NCI-H524 (cell line): ENCODE results near the gene CLIC5.
"Not testable (repeated sequence)": the region's sequence is repeated elsewhere in the genome, so short reads cannot be mapped to it uniquely, and the experiment has no call there.

Experiments
- DNase-seq, 2 experiments: peaks; one replicate each; lab custom pipeline; 2025; lab: John Stamatoyannopoulos, UW

CLIC5 gene

GRCh38 chr6:45927421-45928320, 88.0 kb downstream of the CLIC5 start:
- no peak for DNase-seq

DNA sequence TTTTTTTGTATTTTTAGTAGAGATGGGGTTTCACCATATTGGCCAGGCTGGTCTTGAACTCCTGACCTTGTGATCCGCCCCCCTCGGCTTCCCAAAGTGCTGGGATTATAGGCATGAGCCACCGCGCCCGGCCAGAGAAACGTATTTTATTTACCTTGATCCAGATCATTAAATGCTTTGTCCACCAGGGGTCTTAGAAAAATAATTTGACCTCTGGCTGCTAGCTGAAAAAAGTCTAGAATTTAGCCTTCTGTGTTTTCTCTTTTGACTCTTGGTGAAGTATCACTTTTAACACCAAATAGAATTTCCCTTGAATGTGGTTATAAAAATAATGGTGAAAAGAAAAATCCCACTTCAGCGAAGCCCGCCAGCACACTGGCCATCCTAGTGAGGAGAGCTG, 89.2 kb downstream of the CLIC5 start:
- not testable (repeated sequence) for DNase-seq

GRCh38 chr6:45924763-45925342, 90.8 kb downstream of the CLIC5 start:
- DNase-seq, result no peak

GRCh38 chr6:45923831-45924391, 91.7 kb downstream of the CLIC5 start:
- no peak for DNase-seq

DNA sequence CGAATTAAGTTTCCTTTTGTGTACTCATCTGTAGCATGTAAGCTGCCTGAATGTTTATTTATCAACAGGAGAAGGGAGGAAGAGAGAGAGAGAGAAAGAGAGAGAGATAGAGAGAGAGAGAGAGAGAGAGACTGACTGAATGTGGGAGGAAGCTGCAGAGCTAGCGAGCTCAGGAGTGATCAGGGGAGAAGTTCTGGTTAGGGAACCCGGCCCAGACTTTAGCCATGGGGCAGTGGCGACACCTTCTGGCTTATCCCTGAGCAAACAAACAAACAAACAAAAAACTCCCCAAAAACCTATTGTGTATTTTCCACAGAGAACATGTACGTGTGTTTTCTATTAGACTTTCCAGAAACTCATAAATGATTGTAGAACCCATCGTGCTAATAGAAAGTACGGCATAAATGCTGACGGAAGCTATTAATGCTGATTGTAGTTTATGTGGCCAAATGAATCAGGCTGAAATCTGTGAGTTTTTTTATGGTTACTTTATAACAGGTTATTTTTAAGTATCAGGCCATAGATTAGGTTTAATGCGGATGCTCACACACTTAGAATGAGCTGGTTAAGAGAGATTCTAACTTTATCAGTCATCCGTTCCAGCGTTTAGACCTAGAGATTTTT, 92.8 kb downstream of the CLIC5 start:
- peak; percentile 8 to 50 for DNase-seq

DNA sequence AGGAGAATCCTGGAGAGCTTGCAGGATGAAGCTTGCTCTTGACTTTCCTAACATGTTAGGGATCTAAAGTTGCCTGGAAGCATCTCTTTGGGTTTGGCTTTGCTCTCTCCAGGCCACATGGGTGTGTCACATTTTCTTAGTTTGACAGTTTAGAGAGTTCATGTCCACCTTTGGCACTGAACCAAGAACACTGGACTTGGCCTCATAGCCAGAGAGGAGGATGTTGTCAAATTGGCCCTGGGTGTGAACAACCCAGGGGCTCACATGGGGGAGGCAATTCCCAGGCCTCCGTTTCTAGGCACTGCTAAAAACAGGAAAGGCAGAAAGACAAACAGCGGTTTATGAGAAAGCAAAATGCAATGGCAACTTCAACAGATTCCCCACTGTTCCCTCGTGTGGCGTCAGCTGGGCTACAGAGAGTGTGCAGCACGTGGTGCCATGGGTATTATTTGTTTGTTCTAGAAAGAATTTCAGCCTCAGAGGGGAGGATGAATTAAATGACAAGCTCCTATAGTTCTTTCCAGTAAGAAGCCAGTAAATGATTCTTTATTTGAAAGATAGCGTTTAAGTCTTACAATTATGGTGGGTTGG, 93.9 kb downstream of the CLIC5 start:
- DNase-seq, result no peak

DNA sequence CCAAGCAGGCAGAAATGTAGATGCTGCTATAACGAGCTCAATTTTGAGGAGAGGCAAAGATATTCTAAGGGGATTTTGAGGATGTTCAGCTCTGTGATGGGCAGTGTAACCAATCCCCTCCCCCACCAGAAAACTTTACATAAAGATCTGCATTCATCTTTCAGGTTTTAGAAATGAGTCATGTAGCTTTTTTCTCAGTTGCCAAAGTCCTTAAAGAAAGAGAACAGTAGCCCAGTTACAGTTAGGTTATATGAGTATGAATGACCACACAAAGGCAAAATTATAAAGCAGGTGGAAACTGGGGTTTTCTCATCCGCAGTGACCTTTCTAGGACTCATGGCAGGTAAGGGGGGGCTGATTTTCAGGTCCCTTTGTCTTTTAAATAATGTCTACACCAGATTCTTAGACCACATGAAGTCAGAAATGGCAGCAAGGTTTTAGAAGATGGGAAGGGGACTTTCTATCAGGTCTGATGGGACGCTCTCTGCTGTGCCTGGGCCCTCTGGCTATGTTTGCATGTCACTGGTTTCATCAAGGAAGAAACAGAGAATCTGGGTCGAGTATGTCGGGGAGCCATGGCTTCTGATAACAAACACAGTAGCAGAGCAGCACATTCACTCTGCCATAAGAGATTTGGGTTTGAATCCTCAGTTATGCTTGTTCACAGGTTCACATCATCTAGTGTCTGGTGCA, 94.7 kb downstream of the CLIC5 start:
- DNase-seq, result no peak

DNA sequence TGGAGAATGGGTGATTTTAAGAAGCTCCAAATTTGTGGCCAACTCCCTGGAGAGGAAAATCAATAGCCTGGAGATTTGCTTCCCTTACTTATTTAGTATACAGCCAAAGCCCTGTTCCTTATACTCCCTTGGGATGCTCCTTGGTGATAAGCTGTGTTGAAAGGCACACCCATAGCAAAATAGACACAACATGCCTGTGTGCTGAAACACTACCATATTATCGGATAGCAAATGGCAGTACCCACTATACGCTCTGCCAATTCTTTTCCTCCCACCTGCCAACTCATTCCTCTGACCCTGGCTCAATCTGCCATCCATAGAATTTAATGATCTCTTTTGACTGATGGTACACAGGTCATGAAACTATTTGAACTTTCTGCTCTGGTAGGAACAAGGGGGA, 98.2 kb downstream of the CLIC5 start:
- no peak for DNase-seq

DNA sequence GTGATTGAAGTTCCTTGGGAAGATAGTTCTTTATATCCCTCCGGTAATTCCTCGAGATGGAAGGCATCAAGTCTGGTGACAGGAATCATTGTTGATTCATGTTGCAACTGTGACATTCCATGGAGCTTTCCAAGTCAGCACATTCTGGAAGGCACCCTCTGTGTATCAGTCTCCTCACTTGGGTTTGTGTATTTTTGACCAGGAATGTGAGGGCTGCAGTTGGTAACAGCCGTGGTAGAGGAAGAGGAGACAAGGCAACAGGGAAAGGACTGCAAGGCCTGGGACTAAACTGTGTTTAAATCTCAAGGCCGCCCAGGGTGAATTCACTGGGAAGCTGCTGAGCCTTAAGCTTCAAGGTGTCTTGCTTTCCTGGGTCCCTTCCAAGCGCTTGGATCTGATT, 99.0 kb downstream of the CLIC5 start:
- no peak for DNase-seq

DNA sequence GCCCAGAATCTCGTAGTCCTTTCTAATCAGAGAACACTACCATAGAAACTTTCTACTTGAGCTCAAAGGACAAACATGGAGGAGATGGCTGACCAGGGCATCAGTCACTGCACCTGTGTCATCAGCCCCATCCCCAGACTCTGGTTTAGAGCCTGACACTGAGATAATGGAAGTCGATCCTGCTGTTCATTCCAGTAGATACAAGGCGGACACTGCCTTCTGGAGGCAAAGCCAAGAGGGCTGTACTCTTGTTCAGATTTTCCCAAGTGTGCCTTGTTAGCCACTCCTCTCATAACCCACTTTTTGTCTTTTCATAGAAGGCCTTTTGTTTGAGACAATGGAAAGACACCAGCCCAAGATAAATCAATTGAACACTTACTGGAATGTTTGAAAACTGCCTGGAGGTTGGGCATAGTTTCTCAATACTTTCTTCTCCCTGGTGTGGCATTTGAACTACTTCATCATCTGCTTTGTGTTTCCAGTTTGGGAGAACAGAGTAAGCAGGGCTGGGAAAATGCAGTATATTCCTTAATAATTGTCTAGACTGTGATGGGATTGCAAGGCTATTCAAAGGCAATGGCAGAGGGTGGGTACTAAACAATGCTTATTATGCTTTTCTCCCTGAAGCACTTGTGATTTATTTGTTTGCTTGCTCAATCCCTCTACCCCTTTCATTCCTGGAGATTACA, 99.7 kb downstream of the CLIC5 start:
- no peak for DNase-seq

DNA sequence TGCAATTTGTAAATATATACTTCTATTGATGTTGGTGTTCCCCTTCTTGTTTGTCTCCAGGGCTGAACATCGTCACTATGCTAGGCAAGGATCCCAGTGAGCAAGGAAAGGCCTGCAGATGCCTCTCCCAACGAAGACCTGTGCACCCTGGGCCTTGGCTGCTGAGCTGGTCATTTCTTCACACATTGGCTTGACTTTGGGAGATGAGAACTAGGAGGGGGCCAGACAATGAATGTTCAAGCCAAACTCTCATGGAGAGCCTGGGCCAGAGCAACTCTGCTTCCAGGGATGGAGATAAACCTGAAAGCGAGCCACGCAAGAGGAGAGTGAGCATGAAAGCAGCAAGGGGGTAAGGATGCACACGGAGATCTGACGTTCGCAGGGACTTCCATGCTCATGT, 104.0 kb downstream of the CLIC5 start:
- no peak for DNase-seq

DNA sequence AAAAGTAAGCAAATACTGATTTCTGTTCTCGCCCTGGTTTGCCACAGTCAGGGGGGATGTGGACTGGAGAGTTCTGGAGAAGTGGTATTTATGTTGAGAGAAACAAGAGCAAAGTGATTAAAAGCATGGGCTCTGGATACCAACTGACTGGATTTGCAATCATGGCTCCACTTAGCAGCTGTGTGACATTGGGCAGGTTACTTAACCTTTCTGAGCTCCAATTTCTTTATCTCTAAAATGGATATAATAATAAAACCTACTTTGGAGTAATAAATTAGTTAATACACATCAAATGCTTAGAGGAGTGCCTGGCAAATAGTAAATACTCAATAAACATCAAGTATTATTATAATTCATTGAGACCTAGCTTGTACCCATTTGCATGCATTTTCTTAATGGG, 111.7 kb downstream of the CLIC5 start:
- DNase-seq, result no peak

DNA sequence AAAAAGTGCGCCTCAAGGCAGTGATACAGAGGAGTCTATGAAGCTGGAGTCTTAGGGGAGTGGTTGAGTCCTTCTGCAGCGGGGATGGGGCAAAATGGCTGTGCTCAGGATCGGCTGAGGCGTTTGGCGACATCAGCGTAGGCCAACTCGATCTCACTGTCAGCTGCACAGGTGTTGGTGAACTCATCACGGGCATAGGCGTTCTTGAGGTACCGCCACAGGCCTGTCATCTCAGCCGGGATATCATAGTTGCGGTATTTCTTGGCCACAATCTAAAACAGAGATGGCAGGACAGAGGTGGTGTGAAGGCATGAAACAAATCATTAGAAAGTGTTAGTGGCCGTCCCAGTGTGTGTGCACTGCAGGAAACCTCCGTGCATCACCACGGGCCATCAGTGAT, 112.7 kb downstream of the CLIC5 start:
- DNase-seq, result no peak

GRCh38 chr6:45901767-45902650, 113.7 kb downstream of the CLIC5 start:
- DNase-seq, result no peak

- no peak for DNase-seq
These were observed 114.6 kb downstream of the CLIC5 start for GRCh38 chr6:45900808-45901752.

DNA sequence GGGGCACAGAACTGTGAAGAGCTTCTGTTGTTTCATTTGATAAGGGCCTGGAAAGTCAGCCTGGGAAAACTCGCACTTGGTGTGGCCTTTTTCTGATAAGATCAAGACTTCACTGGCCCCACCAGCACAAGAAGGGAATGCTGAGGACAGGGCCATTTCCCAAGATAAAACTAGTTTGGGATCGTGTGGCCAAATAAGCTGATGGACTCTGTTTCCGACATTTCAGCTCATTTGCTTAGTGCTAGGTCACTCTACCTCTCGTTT, 116.0 kb downstream of the CLIC5 start:
- no peak for DNase-seq

DNA sequence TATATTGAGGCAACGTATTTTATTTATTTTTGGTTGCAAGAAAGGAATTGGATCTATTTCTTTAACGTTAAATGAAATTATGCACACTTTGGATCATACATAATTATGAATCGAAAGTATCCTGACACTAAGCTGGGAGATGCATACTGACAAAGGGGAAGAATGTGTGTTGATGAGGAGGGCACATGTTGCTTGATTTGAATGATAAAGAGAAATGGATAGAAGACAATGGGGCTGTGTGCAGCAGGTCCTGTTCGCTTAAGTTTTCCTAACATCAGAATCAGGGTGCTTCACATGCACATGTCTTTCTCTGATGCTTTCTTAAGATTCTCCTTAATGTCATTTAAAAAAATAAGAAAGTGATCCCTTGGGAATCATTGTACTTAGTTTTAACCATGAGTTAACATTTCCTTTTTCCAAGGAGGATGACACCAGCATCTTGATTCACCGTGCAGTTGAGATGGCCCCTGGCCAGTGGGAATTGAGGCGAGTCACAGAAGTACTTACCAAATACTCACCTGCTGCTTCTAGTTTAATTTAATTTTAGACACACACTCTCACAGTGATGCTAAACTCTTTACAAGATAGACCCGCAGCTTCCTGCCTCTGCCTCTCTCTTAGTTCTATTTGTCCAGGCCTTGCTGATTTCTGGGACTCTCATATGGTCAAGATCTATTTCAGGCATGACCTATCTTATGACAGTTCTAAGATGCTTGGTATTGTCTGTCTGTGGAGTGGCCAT, 116.5 kb downstream of the CLIC5 start:
- DNase-seq, result no peak

GRCh38 chr6:45896783-45897441, 118.7 kb downstream of the CLIC5 start:
- DNase-seq, result no peak
